Measurements from ENCODE around the gene LRRC23.

GRCh38 chr12:6894321-6894720 lies 10.3 kb upstream of the LRRC23 start:
- TF ChIP-seq, protein P1, sequence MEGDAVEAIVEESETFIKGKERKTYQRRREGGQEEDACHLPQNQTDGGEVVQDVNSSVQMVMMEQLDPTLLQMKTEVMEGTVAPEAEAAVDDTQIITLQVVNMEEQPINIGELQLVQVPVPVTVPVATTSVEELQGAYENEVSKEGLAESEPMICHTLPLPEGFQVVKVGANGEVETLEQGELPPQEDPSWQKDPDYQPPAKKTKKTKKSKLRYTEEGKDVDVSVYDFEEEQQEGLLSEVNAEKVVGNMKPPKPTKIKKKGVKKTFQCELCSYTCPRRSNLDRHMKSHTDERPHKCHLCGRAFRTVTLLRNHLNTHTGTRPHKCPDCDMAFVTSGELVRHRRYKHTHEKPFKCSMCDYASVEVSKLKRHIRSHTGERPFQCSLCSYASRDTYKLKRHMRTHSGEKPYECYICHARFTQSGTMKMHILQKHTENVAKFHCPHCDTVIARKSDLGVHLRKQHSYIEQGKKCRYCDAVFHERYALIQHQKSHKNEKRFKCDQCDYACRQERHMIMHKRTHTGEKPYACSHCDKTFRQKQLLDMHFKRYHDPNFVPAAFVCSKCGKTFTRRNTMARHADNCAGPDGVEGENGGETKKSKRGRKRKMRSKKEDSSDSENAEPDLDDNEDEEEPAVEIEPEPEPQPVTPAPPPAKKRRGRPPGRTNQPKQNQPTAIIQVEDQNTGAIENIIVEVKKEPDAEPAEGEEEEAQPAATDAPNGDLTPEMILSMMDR (IDR thresholded peaks at IDR 0.05) = no peak
- no peak for TF ChIP-seq POLR2A (IDR thresholded peaks at IDR 0.05)

Measured in right lobe of liver (tissue), 4 donors.